Dedifferentiated amniotic fluid mesenchymal stem cell (primary cell): Measurements from ENCODE around the gene RNF167.
"Not testable (repeated sequence)": the region's sequence is repeated elsewhere in the genome, so short reads cannot be mapped to it uniquely, and the experiment has no call there.

Source experiments
- DNase-seq: peaks from one replicate; pipeline ENCODE4 v3.0.0-alpha.2; 2016; ENCODE audit errors: extremely low spot score

The RNF167 gene

GRCh38 chr17:4902540-4902939 is 37.5 kb upstream of the RNF167 start:
- no peak for DNase-seq

DNA sequence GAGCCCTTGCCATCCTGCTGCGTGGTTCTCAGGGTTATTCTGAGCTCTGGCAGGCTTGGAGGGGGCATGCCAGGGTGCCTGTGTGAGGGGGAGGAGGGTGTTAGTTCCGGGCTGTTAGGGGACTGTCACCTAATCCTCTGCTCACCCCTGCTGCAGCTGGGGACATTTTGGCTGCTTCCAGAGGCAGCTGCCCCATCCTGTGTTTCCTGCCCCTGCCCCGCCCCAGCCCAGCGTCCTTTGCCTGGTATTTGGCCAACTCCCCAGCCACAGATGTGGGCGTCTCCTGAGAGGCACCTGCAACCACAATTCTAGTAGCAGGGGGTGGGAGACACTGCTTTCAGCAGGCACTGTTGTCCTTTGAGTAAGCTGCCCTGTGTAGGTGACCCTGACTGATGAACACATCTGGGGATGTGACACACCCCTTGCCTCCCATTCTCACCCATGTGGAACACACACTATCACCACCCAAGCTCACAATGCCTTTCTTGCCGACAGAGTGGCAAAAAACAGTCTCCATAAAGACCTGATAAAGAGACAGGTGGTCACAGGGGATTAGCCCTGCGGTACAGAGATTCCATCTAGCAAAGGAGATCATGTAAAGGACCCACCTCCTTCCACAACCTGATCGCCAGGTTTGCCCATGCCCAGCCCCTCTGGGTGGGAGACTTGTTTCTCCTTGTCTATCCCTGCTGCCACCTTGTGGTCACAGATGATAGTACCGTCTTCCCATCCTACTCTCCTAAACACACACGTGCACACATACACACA is 36.8 kb upstream of the RNF167 start, which contains the start of gene CHRNE:
Gene CHRNE (minus strand): TSS at position 48 of the 768 bp plus-strand sequence. CDS start 35 bp downstream, at position 13.
- DNase-seq: peak; percentile 56

GRCh38 chr17:4906642-4907041 is 33.4 kb upstream of the RNF167 start:
- not testable (repeated sequence) for DNase-seq

- DNase-seq: no peak
These were observed 31.8 kb upstream of the RNF167 start for GRCh38 chr17:4908301-4908700.

DNA sequence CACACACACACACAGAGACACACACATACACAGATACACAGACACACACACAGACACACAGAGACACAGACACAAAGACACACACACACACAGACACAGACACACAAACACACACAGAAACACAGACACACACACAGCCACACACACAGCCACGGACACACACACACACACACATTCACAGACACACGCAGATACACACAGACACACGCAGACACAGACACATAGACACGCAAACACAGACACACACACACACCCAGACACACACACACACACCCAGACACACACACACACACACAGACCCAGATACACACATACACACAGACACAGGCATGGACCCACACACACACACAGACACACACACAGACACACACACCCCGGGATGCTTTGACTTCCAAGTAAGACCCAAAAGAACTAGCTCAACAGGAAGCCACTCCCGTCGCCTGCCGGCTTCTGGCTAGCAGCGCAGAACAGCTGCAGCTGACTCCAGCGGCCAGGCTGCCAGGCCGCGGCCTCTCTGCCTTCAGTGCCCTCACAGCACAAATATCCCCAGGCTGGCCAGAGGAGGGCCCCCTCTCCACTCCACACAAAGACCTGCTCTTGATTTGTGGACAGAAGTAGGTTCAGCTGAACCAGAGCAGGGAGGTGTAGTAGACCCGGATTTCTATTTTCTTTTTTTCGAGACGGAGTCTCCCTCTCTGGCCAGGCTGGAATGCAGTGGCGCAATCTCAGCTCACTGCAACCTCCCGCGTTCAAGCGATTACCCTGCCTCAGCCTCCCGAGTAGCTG is 31.2 kb upstream of the RNF167 start:
- DNase-seq: peak; percentile 73

DNA sequence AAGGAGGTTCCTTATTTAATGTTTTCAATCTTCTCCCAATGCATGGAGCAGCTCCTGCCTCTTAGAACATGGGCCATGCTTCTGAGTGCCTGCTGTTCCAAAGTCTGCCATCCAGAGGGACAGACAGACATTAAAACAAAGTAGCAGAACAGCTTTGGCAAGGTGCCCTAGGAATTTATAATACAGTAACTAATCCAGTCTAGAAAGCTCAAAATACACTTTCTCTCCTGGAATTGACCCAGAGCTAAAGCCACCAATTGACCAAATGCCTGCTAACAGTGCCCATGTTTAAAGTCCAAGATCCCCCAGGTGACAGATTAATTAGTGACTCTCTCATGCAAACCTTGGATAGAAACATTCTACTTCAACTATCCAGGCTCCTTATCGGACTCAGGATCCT is 26.1 kb upstream of the RNF167 start:
- DNase-seq: no peak

GRCh38 chr17:4914551-4914950 is 25.5 kb upstream of the RNF167 start:
- not testable (repeated sequence) for DNase-seq

DNA sequence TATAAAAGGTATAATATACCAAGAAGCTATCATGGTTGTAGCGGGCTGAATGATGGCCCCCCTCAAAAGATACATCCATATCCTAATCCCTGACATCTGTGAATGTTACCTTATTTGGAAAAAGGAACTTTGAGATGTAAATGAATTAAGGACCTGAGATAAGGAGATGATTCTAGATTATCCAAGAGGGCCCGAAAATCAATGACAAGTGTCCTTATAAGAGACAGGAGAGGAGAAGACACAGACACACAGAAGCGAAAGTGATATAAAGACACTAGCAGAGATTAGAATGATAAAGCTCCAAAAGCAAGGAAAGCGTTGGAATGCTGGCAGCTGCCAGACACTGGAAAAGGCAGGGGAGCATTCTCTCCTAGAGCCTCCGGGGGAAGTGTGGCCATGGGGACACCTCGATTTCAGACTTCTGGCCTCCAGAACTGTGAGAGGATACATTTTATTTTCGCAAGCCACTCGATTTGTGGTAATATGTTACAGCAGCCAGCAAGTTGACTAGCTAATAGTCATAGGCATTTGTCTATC is 20.5 kb upstream of the RNF167 start:
- no peak for DNase-seq

GRCh38 chr17:4920351-4921048 is 19.6 kb upstream of the RNF167 start:
- DNase-seq: no peak

- DNase-seq: no peak
These were observed 18.7 kb upstream of the RNF167 start for GRCh38 chr17:4921320-4921719.

DNA sequence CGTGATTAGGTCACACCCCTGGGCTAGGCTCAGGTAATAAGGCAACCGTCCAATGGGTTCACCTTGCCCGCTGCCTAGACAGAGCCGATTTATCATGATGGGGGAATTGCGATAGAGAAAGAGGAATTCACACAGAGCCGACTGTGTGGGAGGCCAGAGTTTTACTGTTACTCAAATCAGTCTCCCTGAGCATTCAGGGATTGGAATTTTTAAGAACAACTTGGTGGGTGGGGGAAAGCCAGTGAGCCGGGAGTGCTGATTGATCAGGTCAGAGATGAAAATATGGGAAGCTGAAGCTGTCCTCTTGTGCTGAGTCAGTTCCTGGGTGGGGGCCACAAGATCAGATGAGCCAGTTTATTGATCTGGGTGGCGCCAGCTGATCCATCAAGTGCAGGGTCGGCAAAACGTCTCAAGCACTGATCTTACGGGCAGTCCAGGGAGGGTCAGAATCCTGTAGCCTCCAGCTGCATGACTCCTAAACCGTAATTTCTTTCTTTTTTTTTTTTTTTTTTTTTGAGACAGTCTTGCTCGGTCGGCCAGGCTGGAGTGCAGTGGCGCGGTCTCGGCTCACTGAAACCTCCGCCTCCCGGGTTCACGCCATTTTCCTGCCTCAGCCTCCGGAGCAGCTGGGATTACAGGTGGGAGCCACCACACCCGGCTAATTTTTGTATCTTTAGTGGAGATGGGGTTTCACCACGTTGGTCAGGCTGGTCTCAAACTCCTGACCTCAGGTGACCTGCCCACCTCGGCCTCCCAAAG is 13.3 kb upstream of the RNF167 start:
- DNase-seq: not testable (repeated sequence)

GRCh38 chr17:4928881-4929280 is 11.2 kb upstream of the RNF167 start:
- no peak for DNase-seq

GRCh38 chr17:4931963-4932362 is 8.1 kb upstream of the RNF167 start, which contains the start of gene GP1BA:
Gene GP1BA (plus strand): TSS chr17:4932277. CDS start chr17:4932605, 328 bp downstream.
- DNase-seq: no peak

GRCh38 chr17:4932756-4933155 is 7.3 kb upstream of the RNF167 start:
- no peak for DNase-seq

DNA sequence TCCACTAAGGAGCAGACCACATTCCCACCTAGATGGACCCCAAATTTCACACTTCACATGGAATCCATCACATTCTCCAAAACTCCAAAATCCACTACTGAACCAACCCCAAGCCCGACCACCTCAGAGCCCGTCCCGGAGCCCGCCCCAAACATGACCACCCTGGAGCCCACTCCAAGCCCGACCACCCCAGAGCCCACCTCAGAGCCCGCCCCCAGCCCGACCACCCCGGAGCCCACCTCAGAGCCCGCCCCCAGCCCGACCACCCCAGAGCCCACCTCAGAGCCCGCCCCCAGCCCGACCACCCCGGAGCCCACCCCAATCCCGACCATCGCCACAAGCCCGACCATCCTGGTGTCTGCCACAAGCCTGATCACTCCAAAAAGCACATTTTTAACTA is 6.4 kb upstream of the RNF167 start:
- no peak for DNase-seq

GRCh38 chr17:4934173-4934979 is 5.7 kb upstream of the RNF167 start:
- DNase-seq: no peak

DNA sequence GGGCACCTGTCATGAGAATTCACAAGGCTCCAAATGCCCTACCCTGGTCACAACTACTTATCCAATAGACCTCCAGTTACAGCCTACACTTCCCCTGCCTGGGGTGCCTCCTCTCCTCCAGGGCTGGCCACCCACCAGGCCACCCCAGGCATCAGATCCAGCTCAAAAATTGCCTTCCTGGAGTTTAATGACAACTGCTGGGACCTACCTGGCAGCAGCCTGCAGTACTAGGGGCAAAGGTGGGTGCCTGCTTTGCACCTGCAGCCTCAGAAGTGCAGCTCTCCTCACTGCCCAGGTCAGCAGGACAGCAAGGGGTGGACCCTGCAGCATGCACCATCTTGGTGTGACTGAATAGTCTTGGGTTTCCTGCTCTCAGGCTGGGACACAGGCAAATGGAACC is 4.4 kb upstream of the RNF167 start:
- DNase-seq: no peak

- no peak for DNase-seq
These were observed 3.6 kb upstream of the RNF167 start for GRCh38 chr17:4936436-4936835.

DNA sequence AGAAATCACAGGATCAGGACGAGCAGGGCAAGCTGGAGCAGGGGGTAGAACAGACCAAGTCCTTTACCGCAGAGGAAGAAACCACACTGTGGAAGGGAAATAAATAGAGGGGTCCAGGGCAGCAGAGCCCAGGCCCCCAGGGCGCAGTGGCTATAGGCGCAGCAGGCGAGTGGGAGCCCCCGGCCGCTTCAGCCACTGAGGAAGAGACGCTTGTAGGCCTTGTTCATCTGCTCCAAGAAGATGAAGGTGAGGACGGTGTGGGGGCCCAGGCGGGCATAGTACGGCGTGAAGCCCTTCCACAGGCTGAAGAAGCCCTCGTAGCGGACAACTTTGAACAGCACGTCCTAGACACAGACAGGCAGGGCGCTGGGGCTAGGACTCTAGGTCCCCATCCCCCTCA is 2.5 kb upstream of the RNF167 start:
- DNase-seq: no peak

GRCh38 chr17:4938069-4938491 is 2.0 kb upstream of the RNF167 start:
- no peak for DNase-seq
